ENCODE results near the gene RECQL5.

RECQL5 gene

GRCh38 chr17:75652341-75652740 is 14.6 kb downstream of the RECQL5 start:
- H3K4me1 ChIP-seq (ENCODE audit: control insufficient read depth, insufficient read depth, low read depth, low read length), result peaks cover 2% of the 10 kb centered on the region
- no peak overlapping the region for H3K9ac ChIP-seq (ENCODE audit: low read length)
- 89% methylated on average over 5 of the region's 5 CpGs for WGBS
- no peaks in the 10 kb centered on the region for H3K9me3 ChIP-seq (ENCODE audit: control insufficient read depth, low read length)
- H4K91ac ChIP-seq (ENCODE audit: low read length), result no peak overlapping the region
- no peak overlapping the region for H2AFZ ChIP-seq (ENCODE audit: low read depth, low read length)
- no peak overlapping the region for H3K23ac ChIP-seq (ENCODE audit: low read length in 2 of 2)
- H2BK120ac ChIP-seq (ENCODE audit: low read depth, low read length), result no peak overlapping the region
- no peak overlapping the region for H2BK12ac ChIP-seq (ENCODE audit: low read length in 2 of 2)
- no peak overlapping the region for H2BK5ac ChIP-seq (ENCODE audit: low read depth, low read length, poor library complexity, severe bottlenecking)
- H3K14ac ChIP-seq (ENCODE audit: low read length in 2 of 2), result no peak overlapping the region
- no peak overlapping the region for H3K18ac ChIP-seq (ENCODE audit: low read depth in 1 of 2, low read length in 2 of 2)
- H2AK5ac ChIP-seq (ENCODE audit: low read length, severe bottlenecking), result peak overlapping the region; percentile 79
- no peak overlapping the region for H4K8ac ChIP-seq (ENCODE audit: low read length)
- H3K4me3 ChIP-seq (ENCODE audit: insufficient read depth in 1 of 2, low read depth in 1 of 2, low read length in 2 of 2), result no peak overlapping the region
- peaks cover 42 to 60% of the 10 kb centered on the region in 2 experiments for H3K36me3 ChIP-seq (ENCODE audit: control insufficient read depth in 1 of 2, insufficient read depth in 2 of 2, low read depth in 1 of 2, low read length in 2 of 2)
- no peak overlapping the region for H2BK15ac ChIP-seq (ENCODE audit: low read depth, poor library complexity, severe bottlenecking)
- no peak overlapping the region for H3K27ac ChIP-seq (ENCODE audit: low read length, poor library complexity, severe bottlenecking)
- no peaks in the 10 kb centered on the region for H3K27me3 ChIP-seq (ENCODE audit: control insufficient read depth in 1 of 2, insufficient read depth in 1 of 2, low read length in 2 of 2)
- H3K4me2 ChIP-seq (ENCODE audit: low read length, poor library complexity, severe bottlenecking), result no peak overlapping the region
- no peak overlapping the region for H3K4ac ChIP-seq (ENCODE audit: low read depth in 1 of 2, low read length in 2 of 2)
- H3K79me1 ChIP-seq (replicated peaks; ENCODE audit: low read length, poor library complexity, severe bottlenecking), result peaks cover 10% of the 10 kb centered on the region
- no peak for DNase-seq

DNA sequence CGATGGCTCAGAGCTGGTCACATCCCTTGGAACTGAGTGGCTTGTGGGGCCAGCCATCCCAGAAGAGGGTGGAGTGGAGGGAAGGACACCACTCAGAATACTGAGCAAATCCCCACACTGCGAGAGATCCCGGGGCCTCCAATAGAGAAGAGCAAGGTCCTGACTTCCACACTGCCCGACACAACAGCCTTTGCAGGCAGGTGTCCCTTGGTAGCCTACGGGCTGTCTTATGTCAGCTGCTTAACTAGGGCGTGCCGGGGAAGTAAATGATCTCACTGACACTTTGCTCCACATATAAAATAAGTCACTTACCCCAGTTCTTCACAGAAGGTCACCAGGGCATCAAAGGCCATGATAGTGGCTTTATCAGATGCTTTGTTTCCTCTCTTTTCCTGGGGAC is 16.1 kb downstream of the RECQL5 start:
- no peak overlapping the region for H2AK5ac ChIP-seq (ENCODE audit: low read length, severe bottlenecking)
- no peak overlapping the region for H2BK5ac ChIP-seq (ENCODE audit: low read depth, low read length, poor library complexity, severe bottlenecking)
- H3K79me1 ChIP-seq (replicated peaks; ENCODE audit: low read length, poor library complexity, severe bottlenecking), result peaks cover 12% of the 10 kb centered on the region
- H3K9me3 ChIP-seq (ENCODE audit: control insufficient read depth, low read length), result no peaks in the 10 kb centered on the region
- no peak overlapping the region for H3K4me3 ChIP-seq (ENCODE audit: insufficient read depth in 1 of 2, low read depth in 1 of 2, low read length in 2 of 2)
- peaks cover 13% of the 10 kb centered on the region for H3K4me1 ChIP-seq (ENCODE audit: control insufficient read depth, insufficient read depth, low read depth, low read length)
- WGBS, result 100% methylated on average over 7 of the region's 7 CpGs
- no peak overlapping the region for H3K4me2 ChIP-seq (ENCODE audit: low read length, poor library complexity, severe bottlenecking)
- H2AFZ ChIP-seq (ENCODE audit: low read depth, low read length), result no peak overlapping the region
- no peak overlapping the region for H3K23ac ChIP-seq (ENCODE audit: low read length in 2 of 2)
- DNase-seq, result no peak
- no peak overlapping the region for H4K8ac ChIP-seq (ENCODE audit: low read length)
- no peak overlapping the region for H2BK15ac ChIP-seq (ENCODE audit: low read depth, poor library complexity, severe bottlenecking)
- no peak overlapping the region for H3K9ac ChIP-seq (ENCODE audit: low read length)
- no peak overlapping the region for H3K18ac ChIP-seq (ENCODE audit: low read depth in 1 of 2, low read length in 2 of 2)
- H3K36me3 ChIP-seq (ENCODE audit: control insufficient read depth in 1 of 2, insufficient read depth in 2 of 2, low read depth in 1 of 2, low read length in 2 of 2), result peaks cover 38 to 59% of the 10 kb centered on the region in 2 experiments
- no peak overlapping the region for H2BK120ac ChIP-seq (ENCODE audit: low read depth, low read length)
- no peaks in the 10 kb centered on the region for H3K27me3 ChIP-seq (ENCODE audit: control insufficient read depth in 1 of 2, insufficient read depth in 1 of 2, low read length in 2 of 2)
- H3K14ac ChIP-seq (ENCODE audit: low read length in 2 of 2), result no peak overlapping the region
- H3K27ac ChIP-seq (ENCODE audit: low read length, poor library complexity, severe bottlenecking), result no peak overlapping the region
- H4K91ac ChIP-seq (ENCODE audit: low read length), result no peak overlapping the region
- H2BK12ac ChIP-seq (ENCODE audit: low read length in 2 of 2), result no peak overlapping the region
- no peak overlapping the region for H3K4ac ChIP-seq (ENCODE audit: low read depth in 1 of 2, low read length in 2 of 2)

GRCh38 chr17:75649687-75650086 is 17.3 kb downstream of the RECQL5 start:
- Histone ChIP-seq H2AFZ (ENCODE audit: low read depth, low read length) (no peak overlapping the region), H3K14ac (ENCODE audit: low read length in 2 of 2) (no peak overlapping the region), H3K4ac (ENCODE audit: low read depth in 1 of 2, low read length in 2 of 2) (no peak overlapping the region), H3K9me3 (ENCODE audit: control insufficient read depth, low read length) (no peaks in the 10 kb centered on the region), H3K36me3 (ENCODE audit: control insufficient read depth in 1 of 2, insufficient read depth in 2 of 2, low read depth in 1 of 2, low read length in 2 of 2) (peaks cover 34 to 63% of the 10 kb centered on the region in 2 experiments), H3K18ac (ENCODE audit: low read depth in 1 of 2, low read length in 2 of 2) (no peak overlapping the region), H2BK12ac (ENCODE audit: low read length in 2 of 2) (no peak overlapping the region), H3K4me1 (ENCODE audit: control insufficient read depth, insufficient read depth, low read depth, low read length) (peaks cover 20% of the 10 kb centered on the region), H2BK5ac (ENCODE audit: low read depth, low read length, poor library complexity, severe bottlenecking) (no peak overlapping the region), H3K79me1 (replicated peaks; ENCODE audit: low read length, poor library complexity, severe bottlenecking) (peaks cover 12% of the 10 kb centered on the region), H3K9ac (ENCODE audit: low read length) (no peak overlapping the region), H3K23ac (ENCODE audit: low read length in 2 of 2) (no peak overlapping the region), H2AK5ac (ENCODE audit: low read length, severe bottlenecking) (no peak overlapping the region), H3K4me3 (ENCODE audit: insufficient read depth in 1 of 2, low read depth in 1 of 2, low read length in 2 of 2) (no peak overlapping the region), H3K4me2 (ENCODE audit: low read length, poor library complexity, severe bottlenecking) (no peak overlapping the region), H3K27ac (ENCODE audit: low read length, poor library complexity, severe bottlenecking) (no peak overlapping the region), H4K8ac (ENCODE audit: low read length) (no peak overlapping the region), H3K27me3 (ENCODE audit: control insufficient read depth in 1 of 2, insufficient read depth in 1 of 2, low read length in 2 of 2) (no peaks in the 10 kb centered on the region), H4K91ac (ENCODE audit: low read length) (no peak overlapping the region), H2BK15ac (ENCODE audit: low read depth, poor library complexity, severe bottlenecking) (no peak overlapping the region), H2BK120ac (ENCODE audit: low read depth, low read length) (no peak overlapping the region)
- no peak for DNase-seq
- WGBS, result 95% methylated on average over 6 of the region's 6 CpGs

- DNase-seq, result no peak
- no peak overlapping the region for H4K8ac ChIP-seq (ENCODE audit: low read length)
- no peak overlapping the region for H3K4me3 ChIP-seq (ENCODE audit: insufficient read depth in 1 of 2, low read depth in 1 of 2, low read length in 2 of 2)
- H2BK5ac ChIP-seq (ENCODE audit: low read depth, low read length, poor library complexity, severe bottlenecking), result no peak overlapping the region
- peaks cover 44 to 53% of the 10 kb centered on the region in 2 experiments for H3K36me3 ChIP-seq (ENCODE audit: control insufficient read depth in 1 of 2, insufficient read depth in 2 of 2, low read depth in 1 of 2, low read length in 2 of 2)
- H3K4me2 ChIP-seq (ENCODE audit: low read length, poor library complexity, severe bottlenecking), result no peak overlapping the region
- peaks cover 22% of the 10 kb centered on the region for H3K4me1 ChIP-seq (ENCODE audit: control insufficient read depth, insufficient read depth, low read depth, low read length)
- no peak overlapping the region for H4K91ac ChIP-seq (ENCODE audit: low read length)
- no peak overlapping the region for H2BK12ac ChIP-seq (ENCODE audit: low read length in 2 of 2)
- H3K79me1 ChIP-seq (replicated peaks; ENCODE audit: low read length, poor library complexity, severe bottlenecking), result peaks cover 19% of the 10 kb centered on the region
- H3K27me3 ChIP-seq (ENCODE audit: control insufficient read depth in 1 of 2, insufficient read depth in 1 of 2, low read length in 2 of 2), result no peaks in the 10 kb centered on the region
- 99% methylated on average over 7 of the region's 7 CpGs for WGBS
- no peak overlapping the region for H3K9ac ChIP-seq (ENCODE audit: low read length)
- peak overlapping the region; percentile 99 for H2AK5ac ChIP-seq (ENCODE audit: low read length, severe bottlenecking)
- no peak overlapping the region for H2BK120ac ChIP-seq (ENCODE audit: low read depth, low read length)
- H3K18ac ChIP-seq (ENCODE audit: low read depth in 1 of 2, low read length in 2 of 2), result no peak overlapping the region
- no peak overlapping the region for H3K14ac ChIP-seq (ENCODE audit: low read length in 2 of 2)
- no peak overlapping the region for H3K23ac ChIP-seq (ENCODE audit: low read length in 2 of 2)
- no peak overlapping the region for H3K4ac ChIP-seq (ENCODE audit: low read depth in 1 of 2, low read length in 2 of 2)
- no peaks in the 10 kb centered on the region for H3K9me3 ChIP-seq (ENCODE audit: control insufficient read depth, low read length)
- no peak overlapping the region for H2AFZ ChIP-seq (ENCODE audit: low read depth, low read length)
- no peak overlapping the region for H3K27ac ChIP-seq (ENCODE audit: low read length, poor library complexity, severe bottlenecking)
- no peak overlapping the region for H2BK15ac ChIP-seq (ENCODE audit: low read depth, poor library complexity, severe bottlenecking)
Observed at GRCh38 chr17:75647921-75648320, 19.0 kb downstream of the RECQL5 start.
